Measurements from ENCODE around the gene TMC3. TPM values are rescaled to one million over a fixed set of nuclear protein-coding genes. Genes with fewer than 3 reads are reported as not detected.

The TMC3 gene
- total RNA-seq, 1 donor from 2014 or later = not detected

DNA sequence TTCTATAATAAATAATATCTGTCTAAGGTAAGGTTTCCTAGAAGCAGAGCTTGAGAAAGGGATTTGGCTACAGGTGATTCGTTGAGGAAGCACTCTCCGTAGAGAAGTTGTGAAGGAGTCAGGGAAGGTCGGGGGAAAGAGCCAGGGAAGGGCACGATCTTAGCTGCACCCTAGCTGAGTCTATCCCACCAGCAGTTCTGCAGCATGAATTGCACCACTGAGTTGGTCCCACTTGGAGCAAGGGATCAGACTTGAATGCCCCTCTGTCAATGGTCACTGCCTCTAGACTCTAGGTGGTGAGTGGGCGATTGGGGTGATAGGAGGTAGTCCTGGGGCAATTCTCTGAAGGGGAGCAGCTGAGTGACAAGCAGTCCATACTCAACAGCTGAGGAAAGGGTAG, 13.5 kb downstream of the TMC3 start:
- Mint-ChIP-seq H3K27me3 (ENCODE audit: low read depth) (peaks cover 13% of the 10 kb centered on the region), H3K27ac (ENCODE audit: unreplicated experiment) (no peak overlapping the region), H3K36me3 (ENCODE audit: low read depth) (peaks cover 5% of the 10 kb centered on the region), H3K9me3 (ENCODE audit: low read depth) (peaks cover 5% of the 10 kb centered on the region), H3K4me1 (ENCODE audit: low read depth) (no peaks in the 10 kb centered on the region), H3K4me3 (ENCODE audit: unreplicated experiment) (no peak overlapping the region)
- no peak for DNase-seq (ENCODE audit: low spot score)
- TF ChIP-seq, protein P1, sequence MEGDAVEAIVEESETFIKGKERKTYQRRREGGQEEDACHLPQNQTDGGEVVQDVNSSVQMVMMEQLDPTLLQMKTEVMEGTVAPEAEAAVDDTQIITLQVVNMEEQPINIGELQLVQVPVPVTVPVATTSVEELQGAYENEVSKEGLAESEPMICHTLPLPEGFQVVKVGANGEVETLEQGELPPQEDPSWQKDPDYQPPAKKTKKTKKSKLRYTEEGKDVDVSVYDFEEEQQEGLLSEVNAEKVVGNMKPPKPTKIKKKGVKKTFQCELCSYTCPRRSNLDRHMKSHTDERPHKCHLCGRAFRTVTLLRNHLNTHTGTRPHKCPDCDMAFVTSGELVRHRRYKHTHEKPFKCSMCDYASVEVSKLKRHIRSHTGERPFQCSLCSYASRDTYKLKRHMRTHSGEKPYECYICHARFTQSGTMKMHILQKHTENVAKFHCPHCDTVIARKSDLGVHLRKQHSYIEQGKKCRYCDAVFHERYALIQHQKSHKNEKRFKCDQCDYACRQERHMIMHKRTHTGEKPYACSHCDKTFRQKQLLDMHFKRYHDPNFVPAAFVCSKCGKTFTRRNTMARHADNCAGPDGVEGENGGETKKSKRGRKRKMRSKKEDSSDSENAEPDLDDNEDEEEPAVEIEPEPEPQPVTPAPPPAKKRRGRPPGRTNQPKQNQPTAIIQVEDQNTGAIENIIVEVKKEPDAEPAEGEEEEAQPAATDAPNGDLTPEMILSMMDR (IDR thresholded peaks at IDR 0.05) = no peak

- H3K27ac Mint-ChIP-seq (ENCODE audit: unreplicated experiment) = no peak overlapping the region
- H3K4me1 Mint-ChIP-seq (ENCODE audit: low read depth) = no peaks in the 10 kb centered on the region
- DNase-seq (ENCODE audit: low spot score) = no peak
- H3K9me3 Mint-ChIP-seq (ENCODE audit: low read depth) = peaks cover 5% of the 10 kb centered on the region
- TF ChIP-seq, protein P1 (IDR thresholded peaks at IDR 0.05) = no peak
- H3K27me3 Mint-ChIP-seq (ENCODE audit: low read depth) = peaks cover 15% of the 10 kb centered on the region
- peaks cover 5% of the 10 kb centered on the region for H3K36me3 Mint-ChIP-seq (ENCODE audit: low read depth)
- no peak overlapping the region for H3K4me3 Mint-ChIP-seq (ENCODE audit: unreplicated experiment)
These were observed 15.8 kb downstream of the TMC3 start for GRCh38 chr15:81358248-81358647.

- Mint-ChIP-seq H3K36me3 (ENCODE audit: low read depth) (peaks cover 5% of the 10 kb centered on the region), H3K27me3 (ENCODE audit: low read depth) (peaks cover 15% of the 10 kb centered on the region), H3K4me1 (ENCODE audit: low read depth) (no peaks in the 10 kb centered on the region), H3K9me3 (ENCODE audit: low read depth) (peaks cover 5% of the 10 kb centered on the region), H3K4me3 (ENCODE audit: unreplicated experiment) (no peak overlapping the region), H3K27ac (ENCODE audit: unreplicated experiment) (no peak overlapping the region)
- DNase-seq (ENCODE audit: low spot score) = no peak
- TF ChIP-seq, protein P1 (IDR thresholded peaks at IDR 0.05) = peak; percentile 20
These were observed 16.8 kb downstream of the TMC3 start for GRCh38 chr15:81357180-81357686.

DNA sequence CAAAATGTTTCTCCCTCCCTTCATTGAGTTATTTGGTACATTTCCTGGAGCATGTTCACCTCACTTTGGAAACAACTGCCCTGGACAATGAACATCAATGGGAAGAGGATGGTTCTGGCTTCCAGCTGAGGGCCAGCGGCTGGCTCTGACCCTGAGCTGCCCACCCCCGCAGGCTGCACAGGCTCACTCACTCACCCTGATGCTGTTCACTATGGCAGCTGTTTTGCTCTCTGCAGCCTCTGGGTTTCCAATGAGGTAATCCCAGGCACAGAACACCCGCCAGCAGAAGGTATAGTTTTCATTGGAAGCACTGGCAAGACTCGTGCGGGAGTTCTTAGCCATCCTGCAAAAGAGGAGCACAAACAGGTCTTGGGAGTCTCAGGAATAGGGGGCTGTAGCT, 17.8 kb downstream of the TMC3 start:
- Mint-ChIP-seq H3K4me1 (ENCODE audit: low read depth) (no peaks in the 10 kb centered on the region), H3K27ac (ENCODE audit: unreplicated experiment) (no peak overlapping the region), H3K36me3 (ENCODE audit: low read depth) (peaks cover 4% of the 10 kb centered on the region), H3K9me3 (ENCODE audit: low read depth) (peaks cover 5% of the 10 kb centered on the region), H3K4me3 (ENCODE audit: unreplicated experiment) (no peak overlapping the region), H3K27me3 (ENCODE audit: low read depth) (peaks cover 18% of the 10 kb centered on the region)
- no peak for DNase-seq (ENCODE audit: low spot score)
- TF ChIP-seq, protein P1 (IDR thresholded peaks at IDR 0.05) = no peak

- Mint-ChIP-seq H3K36me3 (ENCODE audit: low read depth) (no peaks in the 10 kb centered on the region), H3K27ac (ENCODE audit: unreplicated experiment) (no peak overlapping the region), H3K4me1 (ENCODE audit: low read depth) (no peaks in the 10 kb centered on the region), H3K4me3 (ENCODE audit: unreplicated experiment) (no peak overlapping the region), H3K9me3 (ENCODE audit: low read depth) (no peaks in the 10 kb centered on the region), H3K27me3 (ENCODE audit: low read depth) (peaks cover 8% of the 10 kb centered on the region)
- DNase-seq (ENCODE audit: low spot score) = no peak
- TF ChIP-seq, protein P1 (IDR thresholded peaks at IDR 0.05) = no peak
These were observed 22.4 kb downstream of the TMC3 start for GRCh38 chr15:81351651-81352050.
